Stomach (tissue), 9 donors: Measurements from ENCODE around the gene DAB1. TPM values are rescaled to one million over a fixed set of nuclear protein-coding genes. Genes with fewer than 3 reads are reported as not detected.

Source experiments
- DNase-seq, 2 donors: peaks; one replicate each; pipeline versions ENCODE4 v3.0.0 to v3.0.0-alpha.2; 2013 to 2019
- H3K27ac ChIP-seq, 5 donors: fragments of 200-600 bp in 4 of 5; sonication (generic) in 4 of 5; one replicate each; pipeline ENCODE4 v1.5.1; 2013 to 2019; ENCODE audit warnings: mild to moderate bottlenecking in 1 of 5, moderate library complexity in 1 of 5
- H3K27me3 ChIP-seq, 3 donors: fragments of 200-600 bp; sonication (generic); one replicate each; pipeline ENCODE4 v1.5.1; 2017 to 2019; ENCODE audit warnings: mixed run types in 1 of 3
- H3K36me3 ChIP-seq, 4 donors: fragments of 200-600 bp; sonication (generic); 1 replicate in 3 of 4; 2 replicates in 1 of 4; pipeline ENCODE4 v1.5.1; 2016 to 2019
- H3K4me1 ChIP-seq, 4 donors: fragments of 200-600 bp; sonication (generic); one replicate each; pipeline ENCODE4 v1.5.1; 2016 to 2019
- H3K4me3 ChIP-seq, 4 donors: fragments of 200-600 bp; sonication (generic) in 3 of 4; one replicate each; pipeline ENCODE4 v1.5.1; 2016 to 2019; ENCODE audit warnings: mild to moderate bottlenecking in 1 of 4
- H3K9me3 ChIP-seq, 4 donors: fragments of 200-600 bp; sonication (generic); one replicate each; pipeline ENCODE4 v1.5.1; 2016 to 2019
- EP300 ChIP-seq: sonication (generic); formaldehyde crosslinking; IDR thresholded peaks from one replicate; pipeline ENCODE4 v1.6.1; 2017; ENCODE audit warnings: antibody characterized with exemption
- POLR2A ChIP-seq, 4 donors: fragments of 450-650 bp; IDR thresholded peaks; one replicate each; pipeline ENCODE4 v1.6.1; 2016; ENCODE audit warnings: antibody characterized with exemption in 4 of 4, control low read depth in 2 of 4, mild to moderate bottlenecking in 1 of 4, moderate library complexity in 1 of 4
- POLR2AphosphoS5 ChIP-seq, 3 donors: sonication (generic); formaldehyde crosslinking; IDR thresholded peaks; one replicate each; pipeline ENCODE4 v1.6.1; 2016; ENCODE audit warnings: antibody characterized with exemption in 3 of 3
- WGBS, 5 donors: extraction: QIAGEN DNeasy Blood & Tissue Kit in 3 of 5; methylation state at CpG; one replicate each; pipeline versions ENCODE4 v1.1.5 to v1.1.7; 2013 to 2018; 5-methylcytosine and 5-hydroxymethylcytosine counted together
- intact Hi-C: fragments of 100-400 bp; cut with DNase I; formaldehyde crosslinking; loops from one replicate; pipeline ENCODE4 v1.15.1; 2023; ENCODE audit warnings: low total_unique reads
- polyA plus RNA-seq, 3 donors: library from polyadenylated mRNA; stranded (reverse); fragments of 200-250 nt; gene quantifications; one replicate each; pipeline ENCODE4 v1.2.3, GENCODE V29; 2013
- total RNA-seq, 5 donors: library from RNA; depleted of rRNA; stranded (reverse); fragments of >200 nt; gene quantifications; one replicate each; pipeline versions ENCODE4 v1.1.0 to v1.2.3, GENCODE V29; 2014 to 2016
- TF ChIP-seq, protein P1 (sequence below), 7 experiments: fragments of 450-650 bp in 4 of 7; fragments of 200-600 bp in 3 of 7; sonication (generic) in 3 of 7; IDR thresholded peaks; one replicate each; pipeline ENCODE4 v1.5.1; 2016 to 2019; ENCODE audit warnings: antibody characterized with exemption in 7 of 7, control low read depth in 2 of 7, mild to moderate bottlenecking in 1 of 7
- donor health status: healthy with polysubstance abuse.
- donor health status: Bipolar disorder and iron deficiency.
- donor health status: healthy.

The DAB1 gene
- total and polyA plus RNA-seq, 8 donors = under 0.01 to 3.5 (median 0.61) TPM; not detected in 1

DNA sequence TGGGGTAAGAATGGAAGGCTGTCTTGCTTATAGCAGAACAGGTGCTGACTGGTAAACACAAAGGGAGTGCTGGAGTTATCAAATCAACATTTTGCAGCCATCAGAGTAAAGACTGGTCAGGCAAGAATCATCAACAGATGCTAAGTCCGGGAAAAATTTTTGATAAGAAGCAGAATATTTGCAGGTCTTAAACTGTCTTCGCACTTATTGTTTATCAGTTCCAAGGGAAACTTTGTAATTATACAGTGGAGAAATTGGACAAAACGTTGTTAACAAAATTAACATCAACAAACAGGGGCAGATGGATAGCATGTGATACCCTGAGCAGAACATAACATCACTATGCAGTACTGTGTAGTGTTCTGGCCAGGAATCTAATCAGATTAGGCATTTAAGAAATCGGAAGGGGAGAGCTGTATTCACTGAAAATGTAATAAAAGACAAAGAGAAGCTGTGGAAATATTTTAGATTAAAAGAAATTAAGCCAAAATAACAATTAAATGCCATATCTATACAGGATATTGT is 127.1 kb downstream of the DAB1 start:
- Histone ChIP-seq H3K4me1 (no peaks in the 10 kb centered on the region), H3K36me3 (no peaks in the 10 kb centered on the region), H3K27ac (no peak overlapping the region), H3K4me3 (no peak overlapping the region), H3K27me3 (no peaks in the 10 kb centered on the region), H3K9me3 (no peaks in the 10 kb centered on the region)
- intact Hi-C loops = no loop called here
- WGBS, 5 donors = 32 to 44% (median 38%) methylated on average over 4 of the region's 4 CpGs
- DNase-seq = peak in 1 of 2 donors; percentile 15
- TF ChIP-seq POLR2AphosphoS5 (IDR thresholded peaks at IDR 0.05) (no peak), EP300 (no peak), POLR2A (IDR thresholded peaks at IDR 0.05) (no peak)
- TF ChIP-seq, protein P1, sequence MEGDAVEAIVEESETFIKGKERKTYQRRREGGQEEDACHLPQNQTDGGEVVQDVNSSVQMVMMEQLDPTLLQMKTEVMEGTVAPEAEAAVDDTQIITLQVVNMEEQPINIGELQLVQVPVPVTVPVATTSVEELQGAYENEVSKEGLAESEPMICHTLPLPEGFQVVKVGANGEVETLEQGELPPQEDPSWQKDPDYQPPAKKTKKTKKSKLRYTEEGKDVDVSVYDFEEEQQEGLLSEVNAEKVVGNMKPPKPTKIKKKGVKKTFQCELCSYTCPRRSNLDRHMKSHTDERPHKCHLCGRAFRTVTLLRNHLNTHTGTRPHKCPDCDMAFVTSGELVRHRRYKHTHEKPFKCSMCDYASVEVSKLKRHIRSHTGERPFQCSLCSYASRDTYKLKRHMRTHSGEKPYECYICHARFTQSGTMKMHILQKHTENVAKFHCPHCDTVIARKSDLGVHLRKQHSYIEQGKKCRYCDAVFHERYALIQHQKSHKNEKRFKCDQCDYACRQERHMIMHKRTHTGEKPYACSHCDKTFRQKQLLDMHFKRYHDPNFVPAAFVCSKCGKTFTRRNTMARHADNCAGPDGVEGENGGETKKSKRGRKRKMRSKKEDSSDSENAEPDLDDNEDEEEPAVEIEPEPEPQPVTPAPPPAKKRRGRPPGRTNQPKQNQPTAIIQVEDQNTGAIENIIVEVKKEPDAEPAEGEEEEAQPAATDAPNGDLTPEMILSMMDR (IDR thresholded peaks at IDR 0.05) = no peak

DNA sequence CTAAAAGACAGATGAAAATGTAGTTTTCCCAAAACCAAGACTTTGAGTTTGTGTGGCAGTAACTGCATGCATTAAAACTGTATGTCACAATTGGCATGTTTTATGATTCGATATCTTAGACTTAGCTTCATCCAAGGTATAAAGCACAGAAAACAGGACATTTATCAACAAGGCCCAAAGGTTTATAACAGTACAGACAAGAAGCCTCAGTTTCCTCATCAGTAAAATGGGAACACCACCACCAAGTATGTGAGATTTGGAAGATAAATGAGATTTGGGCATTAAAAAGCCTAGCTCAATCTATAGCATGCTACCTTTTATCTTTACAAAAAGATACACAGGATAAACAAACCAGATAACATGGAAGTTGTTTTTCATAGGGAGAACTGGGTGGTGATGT is 128.5 kb downstream of the DAB1 start:
- no peaks in the 10 kb centered on the region for H3K4me1 ChIP-seq
- H3K27ac ChIP-seq = no peak overlapping the region
- DNase-seq = no peak
- H3K4me3 ChIP-seq = no peak overlapping the region
- WGBS, 5 donors = 96 to 100% (median 98%) methylated on average over 1 of the region's 1 CpG
- no peaks in the 10 kb centered on the region for H3K36me3 ChIP-seq
- no peaks in the 10 kb centered on the region for H3K9me3 ChIP-seq
- no peaks in the 10 kb centered on the region for H3K27me3 ChIP-seq
- TF ChIP-seq, protein P1 (IDR thresholded peaks at IDR 0.05) = no peak
- no peak for TF ChIP-seq POLR2AphosphoS5 (IDR thresholded peaks at IDR 0.05)
- no peak for TF ChIP-seq EP300
- no peak for TF ChIP-seq POLR2A (IDR thresholded peaks at IDR 0.05)
- intact Hi-C loops = no loop called here

DNA sequence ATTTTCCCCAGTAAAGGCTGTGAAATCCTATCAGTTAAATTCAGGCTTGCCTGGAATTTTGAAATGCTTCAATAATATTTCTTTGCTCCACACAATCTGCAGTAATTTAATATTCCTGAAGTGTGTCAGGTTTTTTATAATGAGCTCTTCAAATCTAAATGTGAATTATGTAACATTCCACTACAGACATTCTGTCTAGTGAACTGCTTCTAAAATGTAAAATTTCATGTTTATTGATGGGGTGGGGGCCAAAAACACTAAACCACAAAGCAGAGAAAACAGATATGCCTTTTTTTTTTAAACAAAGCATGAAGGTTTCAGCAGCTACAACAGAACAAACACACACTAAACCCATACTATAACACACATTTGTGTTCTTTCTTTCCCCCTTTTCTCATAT is 129.7 kb downstream of the DAB1 start:
- intact Hi-C loops = no loop called here
- H3K36me3 ChIP-seq = no peaks in the 10 kb centered on the region
- TF ChIP-seq, protein P1 (IDR thresholded peaks at IDR 0.05) = no peak
- TF ChIP-seq POLR2AphosphoS5 (IDR thresholded peaks at IDR 0.05) (no peak), POLR2A (IDR thresholded peaks at IDR 0.05) (no peak), EP300 (no peak)
- H3K27me3 ChIP-seq = no peaks in the 10 kb centered on the region
- no peak for DNase-seq
- no peaks in the 10 kb centered on the region for H3K9me3 ChIP-seq
- no peaks in the 10 kb centered on the region for H3K4me1 ChIP-seq
- H3K4me3 ChIP-seq = no peak overlapping the region
- no peak overlapping the region for H3K27ac ChIP-seq

DNA sequence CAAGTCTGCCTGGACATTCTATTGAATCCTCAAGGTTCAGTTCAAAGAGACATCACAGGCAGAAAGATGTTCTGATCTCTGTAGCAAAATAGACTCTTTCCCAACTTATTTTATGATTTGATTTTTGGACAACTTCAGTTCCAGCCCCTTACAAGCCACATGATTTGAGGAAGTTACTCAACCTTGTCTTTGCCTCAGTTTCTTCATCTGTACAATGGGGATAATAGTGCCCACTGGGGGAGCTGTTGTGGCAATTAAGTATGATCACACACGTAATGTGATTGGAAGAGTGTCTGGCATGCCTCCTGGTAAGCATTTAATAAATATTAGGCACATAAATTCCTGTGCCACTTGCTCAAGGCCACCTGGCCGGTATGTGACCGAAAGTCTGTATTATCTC is 130.6 kb downstream of the DAB1 start:
- TF ChIP-seq, protein P1 (IDR thresholded peaks at IDR 0.05) = no peak
- TF ChIP-seq POLR2A (IDR thresholded peaks at IDR 0.05) (no peak), EP300 (no peak), POLR2AphosphoS5 (IDR thresholded peaks at IDR 0.05) (no peak)
- Histone ChIP-seq H3K9me3 (no peaks in the 10 kb centered on the region), H3K27me3 (peaks cover 0 to 4% (median 0%) of the 10 kb centered on the region in 3 donors), H3K27ac (no peak overlapping the region), H3K4me3 (no peak overlapping the region), H3K36me3 (no peaks in the 10 kb centered on the region), H3K4me1 (no peaks in the 10 kb centered on the region)
- intact Hi-C loops = no loop called here
- DNase-seq = no peak
- 83 to 95% (median 91%) methylated on average over 3 of the region's 3 CpGs for WGBS, 5 donors
